NB4 (cell line): Measurements from ENCODE around the gene CDC42BPA.

ENCODE experiments used
- MYC ChIP-seq: IDR thresholded peaks from 2 replicates; pipeline ENCODE4 v1.6.1; 2011; ENCODE audit warnings: low read depth, low read length
- POLR2A ChIP-seq: IDR thresholded peaks from 2 replicates; pipeline ENCODE4 v1.6.1; 2011; ENCODE audit warnings: mild to moderate bottlenecking; ENCODE audit not compliant: insufficient read length; ENCODE audit errors: extremely low read depth
- TF ChIP-seq, protein P1 (sequence below): IDR thresholded peaks from one replicate; pipeline ENCODE4 v1.5.1; 2012; ENCODE audit warnings: low read depth, low read length
- TF ChIP-seq, protein P2 (sequence below): IDR thresholded peaks from 2 replicates; pipeline ENCODE4 v1.6.1; 2011; ENCODE audit warnings: low read depth, low read length

DNA sequence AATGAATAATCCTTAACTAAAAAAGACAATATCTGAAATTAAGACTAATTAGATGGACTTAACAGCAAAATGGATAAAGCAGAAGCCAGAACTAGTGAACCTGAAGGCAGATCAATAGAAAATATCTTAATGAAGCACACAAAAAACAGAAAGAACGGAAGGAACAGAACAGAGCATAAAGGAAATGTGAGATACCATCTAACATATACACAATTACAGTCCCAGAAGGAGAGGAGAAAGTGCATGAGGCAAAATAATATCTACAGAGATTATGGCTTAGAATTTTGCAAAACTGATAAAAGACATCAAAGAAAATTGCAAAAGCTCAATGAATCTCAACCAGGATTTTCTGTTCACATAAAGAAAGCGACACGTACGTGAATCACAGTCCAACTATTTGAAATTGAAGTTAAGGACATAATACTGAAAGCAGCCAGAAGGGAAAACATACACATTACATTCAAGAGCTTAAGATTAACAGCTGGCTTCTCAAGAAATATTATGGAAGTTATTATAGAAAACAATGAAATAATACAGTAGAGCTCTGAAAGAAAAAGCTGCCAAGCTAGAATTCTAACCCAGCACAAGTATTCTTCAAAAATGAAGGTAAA is 182.0 kb downstream of the CDC42BPA start:
- TF ChIP-seq, protein P1, sequence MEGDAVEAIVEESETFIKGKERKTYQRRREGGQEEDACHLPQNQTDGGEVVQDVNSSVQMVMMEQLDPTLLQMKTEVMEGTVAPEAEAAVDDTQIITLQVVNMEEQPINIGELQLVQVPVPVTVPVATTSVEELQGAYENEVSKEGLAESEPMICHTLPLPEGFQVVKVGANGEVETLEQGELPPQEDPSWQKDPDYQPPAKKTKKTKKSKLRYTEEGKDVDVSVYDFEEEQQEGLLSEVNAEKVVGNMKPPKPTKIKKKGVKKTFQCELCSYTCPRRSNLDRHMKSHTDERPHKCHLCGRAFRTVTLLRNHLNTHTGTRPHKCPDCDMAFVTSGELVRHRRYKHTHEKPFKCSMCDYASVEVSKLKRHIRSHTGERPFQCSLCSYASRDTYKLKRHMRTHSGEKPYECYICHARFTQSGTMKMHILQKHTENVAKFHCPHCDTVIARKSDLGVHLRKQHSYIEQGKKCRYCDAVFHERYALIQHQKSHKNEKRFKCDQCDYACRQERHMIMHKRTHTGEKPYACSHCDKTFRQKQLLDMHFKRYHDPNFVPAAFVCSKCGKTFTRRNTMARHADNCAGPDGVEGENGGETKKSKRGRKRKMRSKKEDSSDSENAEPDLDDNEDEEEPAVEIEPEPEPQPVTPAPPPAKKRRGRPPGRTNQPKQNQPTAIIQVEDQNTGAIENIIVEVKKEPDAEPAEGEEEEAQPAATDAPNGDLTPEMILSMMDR, result no peak
- no peak for TF ChIP-seq MYC
- no peak for TF ChIP-seq POLR2A
- TF ChIP-seq, protein P2, sequence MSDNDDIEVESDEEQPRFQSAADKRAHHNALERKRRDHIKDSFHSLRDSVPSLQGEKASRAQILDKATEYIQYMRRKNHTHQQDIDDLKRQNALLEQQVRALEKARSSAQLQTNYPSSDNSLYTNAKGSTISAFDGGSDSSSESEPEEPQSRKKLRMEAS, result no peak
